RPMI7951 (cell line): ENCODE measurements around the gene KLHL26. TPM values are rescaled to one million over a fixed set of nuclear protein-coding genes. Genes with fewer than 3 reads are reported as not detected.

Experiments
- DNase-seq: peaks from one replicate; pipeline ENCODE4 v3.0.0-alpha.2; 2012; ENCODE audit warnings: low read depth
- total RNA-seq: library from RNA; depleted of rRNA; stranded (reverse); fragments of >200 nt; shearing (Covaris generic); gene quantifications from 2 replicates; pipeline ENCODE4 v1.2.3, GENCODE V29; 2014; rRNA removed

KLHL26 gene
- total RNA-seq, 1 experiment from 2014 or later, result 3.0 TPM

GRCh38 chr19:18718015-18718526 is 81.2 kb downstream of the KLHL26 start:
- DNase-seq, result no peak

GRCh38 chr19:18718846-18719458 is 82.1 kb downstream of the KLHL26 start:
- no peak for DNase-seq

GRCh38 chr19:18719541-18719940 is 82.7 kb downstream of the KLHL26 start:
- no peak for DNase-seq

Other genes with a start within 250 kb of the KLHL26 start
- not detected in 2 replicates for gene LRRC25, start 239.4 kb upstream of the KLHL26 start, total RNA-seq
- gene SSBP4, start 217.6 kb upstream of the KLHL26 start, total RNA-seq, result 25.1 and 38.9 TPM in 2 replicates
- 9.9 and 20.9 TPM in 2 replicates for gene ISYNA1, start 198.9 kb upstream of the KLHL26 start, total RNA-seq
- 6.5 and 7.2 TPM in 2 replicates for gene ELL, start 115.0 kb upstream of the KLHL26 start, total RNA-seq
- gene FKBP8, start 93.5 kb upstream of the KLHL26 start, total RNA-seq, result 172 and 199 TPM in 2 replicates
- 159 TPM in 2 replicates for gene KXD1, start 79.2 kb upstream of the KLHL26 start, total RNA-seq
- gene UBA52, start 65.2 kb upstream of the KLHL26 start, total RNA-seq, result 1,359 and 2,003 TPM in 2 replicates
- gene REX1BD, start 48.2 kb upstream of the KLHL26 start, total RNA-seq, result 84.0 and 117 TPM in 2 replicates
- 2.0 and 2.8 TPM in 2 replicates for gene CRLF1, start 30.2 kb upstream of the KLHL26 start, total RNA-seq
- not detected in 2 replicates for gene TMEM59L, start 24.2 kb upstream of the KLHL26 start, total RNA-seq
- 2.2 and 2.9 TPM in 2 replicates for gene CRTC1, start 46.7 kb downstream of the KLHL26 start, total RNA-seq
- gene COMP, start 154.3 kb downstream of the KLHL26 start, total RNA-seq, result 1.1 and 1.2 TPM in 2 replicates
- gene UPF1, start 194.9 kb downstream of the KLHL26 start, total RNA-seq, result 32.4 and 56.2 TPM in 2 replicates